ENCODE measurements around the gene ZSCAN12. TPM values are rescaled to one million over a fixed set of nuclear protein-coding genes. Genes with fewer than 3 reads are reported as not detected.

ZSCAN12 gene
- total and polyA plus RNA-seq, 2 of the 13 experiments (the other 11 are each of a cell fraction or from before 2014, with no cell fraction given) = 2.8 to 8.9 TPM

GRCh38 chr6:28355743-28356665 is 43.5 kb downstream of the ZSCAN12 start (continued):
- TF ChIP-seq, protein P1, sequence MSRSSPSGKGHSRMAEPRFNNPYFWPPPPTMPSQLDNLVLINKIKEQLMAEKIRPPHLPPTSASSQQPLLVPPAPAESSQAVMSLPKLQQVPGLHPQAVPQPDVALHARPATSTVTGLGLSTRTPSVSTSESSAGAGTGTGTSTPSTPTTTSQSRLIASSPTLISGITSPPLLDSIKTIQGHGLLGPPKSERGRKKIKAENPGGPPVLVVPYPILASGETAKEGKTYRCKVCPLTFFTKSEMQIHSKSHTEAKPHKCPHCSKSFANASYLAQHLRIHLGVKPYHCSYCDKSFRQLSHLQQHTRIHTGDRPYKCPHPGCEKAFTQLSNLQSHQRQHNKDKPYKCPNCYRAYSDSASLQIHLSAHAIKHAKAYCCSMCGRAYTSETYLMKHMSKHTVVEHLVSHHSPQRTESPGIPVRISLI (CRISPR knock-in tag; IDR thresholded peaks at IDR 0.05; ENCODE audit: borderline replicate concordance) = no peak
- no peak for TF ChIP-seq MBD4 (IDR thresholded peaks at IDR 0.05; ENCODE audit: borderline replicate concordance, low read length)
- TF ChIP-seq ZNF607 (CRISPR knock-in tag; IDR thresholded peaks at IDR 0.05; ENCODE audit: borderline replicate concordance) = 0 out of 2 replicates have a peak, but pooled peaks have one; percentile 57
- peak; percentile 33; the same call in 1 of the 2 replicates for TF ChIP-seq TARDBP (CRISPR knock-in tag; IDR thresholded peaks at IDR 0.05)
- no peak for TF ChIP-seq MAFG (CRISPR knock-in tag; IDR thresholded peaks at IDR 0.05)
- peak in 1 of 2 experiments; percentile 80; a peak in 2 of 4 replicates for TF ChIP-seq KLF16 (CRISPR knock-in tag; IDR thresholded peaks at IDR 0.05)
- TF ChIP-seq IRF2 (CRISPR knock-in tag; IDR thresholded peaks at IDR 0.05) = peak; percentile 90
- TF ChIP-seq TOPORS (CRISPR knock-in tag; IDR thresholded peaks at IDR 0.05) = peak; percentile 33
- no peak; the same call in 1 of the 2 replicates for TF ChIP-seq ZNF788 (CRISPR knock-in tag; IDR thresholded peaks at IDR 0.05; ENCODE audit: borderline replicate concordance)
- TF ChIP-seq SMAD9 (CRISPR knock-in tag; IDR thresholded peaks at IDR 0.05) = no peak
- TF ChIP-seq NONO (IDR thresholded peaks at IDR 0.05) = no peak
- peak; percentile 7; the same call in 1 of the 2 replicates for TF ChIP-seq NONO (CRISPR knock-in tag; conservative IDR thresholded peaks at IDR 0.05)
- no peak for TF ChIP-seq HMG20A (CRISPR knock-in tag; IDR thresholded peaks at IDR 0.05; ENCODE audit: borderline replicate concordance)
- no peak for TF ChIP-seq ZNF431 (CRISPR knock-in tag; IDR thresholded peaks at IDR 0.05; ENCODE audit: borderline replicate concordance, low read depth)
- TF ChIP-seq KAT8 (CRISPR knock-in tag; IDR thresholded peaks at IDR 0.05) = peak; percentile 84
- 0 out of 2 replicates have a peak, but pooled peaks have one; percentile 18 for TF ChIP-seq THRA (CRISPR knock-in tag; IDR thresholded peaks at IDR 0.05; ENCODE audit: borderline replicate concordance)
- peak; percentile 72; the same call in 1 of the 2 replicates for TF ChIP-seq ZNF558 (CRISPR knock-in tag; IDR thresholded peaks at IDR 0.05; ENCODE audit: borderline replicate concordance)
- TF ChIP-seq, protein P2, sequence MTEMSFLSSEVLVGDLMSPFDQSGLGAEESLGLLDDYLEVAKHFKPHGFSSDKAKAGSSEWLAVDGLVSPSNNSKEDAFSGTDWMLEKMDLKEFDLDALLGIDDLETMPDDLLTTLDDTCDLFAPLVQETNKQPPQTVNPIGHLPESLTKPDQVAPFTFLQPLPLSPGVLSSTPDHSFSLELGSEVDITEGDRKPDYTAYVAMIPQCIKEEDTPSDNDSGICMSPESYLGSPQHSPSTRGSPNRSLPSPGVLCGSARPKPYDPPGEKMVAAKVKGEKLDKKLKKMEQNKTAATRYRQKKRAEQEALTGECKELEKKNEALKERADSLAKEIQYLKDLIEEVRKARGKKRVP (CRISPR knock-in tag; IDR thresholded peaks at IDR 0.05) = no peak
- peak; percentile 72; the same call in 1 of the 2 replicates for TF ChIP-seq ZNF556 (CRISPR knock-in tag; IDR thresholded peaks at IDR 0.05; ENCODE audit: borderline replicate concordance)
- TF ChIP-seq PRMT3 (CRISPR knock-in tag; IDR thresholded peaks at IDR 0.05; ENCODE audit: borderline replicate concordance, low read depth) = no peak
- TF ChIP-seq, protein P3, sequence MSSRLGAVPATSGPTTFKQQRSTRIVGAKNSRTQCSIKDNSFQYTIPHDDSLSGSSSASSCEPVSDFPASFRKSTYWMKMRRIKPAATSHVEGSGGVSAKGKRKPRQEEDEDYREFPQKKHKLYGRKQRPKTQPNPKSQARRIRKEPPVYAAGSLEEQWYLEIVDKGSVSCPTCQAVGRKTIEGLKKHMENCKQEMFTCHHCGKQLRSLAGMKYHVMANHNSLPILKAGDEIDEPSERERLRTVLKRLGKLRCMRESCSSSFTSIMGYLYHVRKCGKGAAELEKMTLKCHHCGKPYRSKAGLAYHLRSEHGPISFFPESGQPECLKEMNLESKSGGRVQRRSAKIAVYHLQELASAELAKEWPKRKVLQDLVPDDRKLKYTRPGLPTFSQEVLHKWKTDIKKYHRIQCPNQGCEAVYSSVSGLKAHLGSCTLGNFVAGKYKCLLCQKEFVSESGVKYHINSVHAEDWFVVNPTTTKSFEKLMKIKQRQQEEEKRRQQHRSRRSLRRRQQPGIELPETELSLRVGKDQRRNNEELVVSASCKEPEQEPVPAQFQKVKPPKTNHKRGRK (CRISPR knock-in tag; IDR thresholded peaks at IDR 0.05) = 0 out of 2 replicates have a peak, but pooled peaks have one; percentile 54
- TF ChIP-seq MEF2D (CRISPR knock-in tag; IDR thresholded peaks at IDR 0.05) = peak; percentile 51; the same call in 1 of the 2 replicates
- TF ChIP-seq HOXA9 (CRISPR knock-in tag; IDR thresholded peaks at IDR 0.05; ENCODE audit: borderline replicate concordance) = no peak
- TF ChIP-seq ESRRA (CRISPR knock-in tag; IDR thresholded peaks at IDR 0.05; ENCODE audit: low read depth) = 0 out of 2 replicates have a peak, but pooled peaks have one; percentile 44

All from HepG2 (cell line).